Measurements from ENCODE around the gene CRAT. TPM values are rescaled to one million over a fixed set of nuclear protein-coding genes. Genes with fewer than 3 reads are reported as not detected.

CRAT gene
- total and polyA plus RNA-seq, 8 donors: 16.8 to 33.2 (median 25.7) TPM

- no peak overlapping the region for H3K4me3 ChIP-seq
- H3K36me3 ChIP-seq: peaks cover 0 to 34% of the 10 kb centered on the region in 2 donors
- no peaks in the 10 kb centered on the region for H3K27me3 ChIP-seq
- no peak for ATAC-seq
- TF ChIP-seq CTCF (IDR thresholded peaks at IDR 0.05): no peak
- DNase-seq: no peak
- no peaks in the 10 kb centered on the region for H3K4me1 ChIP-seq
- no peaks in the 10 kb centered on the region for H3K9me3 ChIP-seq
- H3K27ac ChIP-seq: no peak overlapping the region
- intact Hi-C loops (cut with DNase I): no loop called here
These were observed 12.8 kb downstream of the CRAT start for GRCh38 chr9:129097671-129098306.

DNA sequence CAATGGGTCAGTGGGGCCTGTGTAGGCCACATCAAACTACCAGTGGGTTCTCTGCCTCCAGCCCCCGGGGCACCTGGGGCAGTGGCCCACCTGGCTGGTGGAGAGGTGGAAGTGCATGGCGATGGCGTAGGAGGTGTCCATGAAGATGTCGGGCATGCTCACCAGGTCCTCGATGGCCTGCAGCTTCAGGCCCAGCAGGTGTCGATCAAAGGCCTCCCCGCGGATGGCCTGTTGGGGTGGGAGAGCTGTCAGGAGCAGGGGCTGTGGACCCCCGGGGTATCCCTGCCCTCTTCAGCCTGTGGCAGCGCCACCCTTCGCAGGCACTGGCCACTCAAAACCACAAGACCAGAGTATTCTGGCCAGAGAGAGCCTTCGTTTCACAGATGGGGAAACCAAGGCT is 14.7 kb downstream of the CRAT start:
- no peak for DNase-seq
- Histone ChIP-seq H3K9me3 (no peaks in the 10 kb centered on the region), H3K4me3 (no peak overlapping the region), H3K27me3 (no peaks in the 10 kb centered on the region), H3K36me3 (peaks cover 0 to 35% of the 10 kb centered on the region in 2 donors), H3K4me1 (no peaks in the 10 kb centered on the region), H3K27ac (no peak overlapping the region)
- no peak for ATAC-seq
- intact Hi-C loops (cut with DNase I): no loop called here
- no peak for TF ChIP-seq CTCF (IDR thresholded peaks at IDR 0.05)

DNA sequence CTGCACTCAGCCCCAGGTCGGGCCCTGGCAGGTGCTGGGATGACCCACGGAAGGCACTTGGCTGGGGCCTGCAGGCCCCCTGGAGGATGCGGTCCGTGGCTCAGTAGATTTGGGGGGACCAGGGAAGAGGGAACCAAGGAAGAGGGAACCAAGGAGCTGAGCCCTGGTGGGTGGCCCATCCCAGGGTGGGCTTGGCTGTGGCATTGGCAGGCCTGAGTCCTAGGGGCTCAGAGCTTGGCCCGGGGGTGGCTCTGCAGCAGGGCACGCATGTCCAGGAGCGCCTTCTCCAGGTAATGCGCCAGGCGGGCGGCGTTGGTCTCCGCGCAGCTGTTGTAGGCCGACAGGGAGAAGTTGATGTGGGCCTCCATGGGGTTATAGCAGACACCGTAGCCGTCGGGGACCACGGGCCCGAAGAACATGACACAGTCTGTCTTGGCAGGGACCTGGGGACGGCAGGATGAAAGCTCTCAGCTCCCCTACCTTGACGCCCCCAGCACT is 15.4 kb downstream of the CRAT start:
- H3K27ac ChIP-seq: no peak overlapping the region
- H3K9me3 ChIP-seq: no peaks in the 10 kb centered on the region
- TF ChIP-seq CTCF (IDR thresholded peaks at IDR 0.05): no peak
- DNase-seq (no peak), ATAC-seq (no peak)
- H3K4me3 ChIP-seq: no peak overlapping the region
- intact Hi-C loops (cut with DNase I): no loop called here
- H3K27me3 ChIP-seq: no peaks in the 10 kb centered on the region
- H3K36me3 ChIP-seq: peaks cover 0 to 42% of the 10 kb centered on the region in 2 donors
- no peaks in the 10 kb centered on the region for H3K4me1 ChIP-seq

DNA sequence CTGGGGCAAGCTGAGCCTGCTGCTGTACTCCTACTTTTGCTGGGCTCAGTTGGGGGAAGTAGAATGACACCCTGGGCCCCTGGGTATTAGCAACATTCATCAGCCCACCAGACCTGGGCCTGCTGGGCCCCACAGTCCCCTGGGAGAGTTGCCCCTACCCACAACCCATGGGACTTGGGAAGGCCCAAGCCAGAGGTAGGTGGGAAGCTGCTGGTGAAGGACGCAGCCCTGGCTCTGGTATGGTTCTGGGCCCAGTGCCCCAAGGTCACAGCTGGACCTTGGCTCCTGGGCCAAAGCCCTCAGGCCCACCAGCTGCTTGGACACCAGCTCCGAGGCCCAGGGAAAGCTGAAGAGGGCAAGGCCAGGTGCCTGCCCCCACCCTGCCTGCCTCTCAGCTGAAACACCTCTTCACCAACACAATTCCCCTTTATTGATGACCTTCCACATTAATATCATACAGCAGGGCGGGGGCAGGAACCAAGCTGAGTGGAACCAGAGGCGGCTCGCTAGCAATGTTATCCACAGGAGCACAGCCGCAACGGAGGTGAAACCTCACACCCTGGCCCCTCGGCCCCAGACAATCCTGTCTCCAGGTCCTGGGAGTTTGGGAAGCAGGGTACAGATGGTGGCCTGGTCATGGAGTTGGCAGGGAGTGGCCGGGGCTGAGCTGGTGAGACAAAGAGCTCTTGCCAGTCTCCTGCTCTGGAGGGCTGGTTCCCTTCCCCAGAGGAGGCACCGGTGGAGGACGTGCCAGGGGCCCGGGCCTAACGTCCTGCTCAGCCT is 16.0 kb downstream of the CRAT start:
- H3K27ac ChIP-seq: no peak overlapping the region
- no peaks in the 10 kb centered on the region for H3K27me3 ChIP-seq
- no peaks in the 10 kb centered on the region for H3K4me1 ChIP-seq
- ATAC-seq (no peak), DNase-seq (no peak)
- H3K36me3 ChIP-seq: peaks cover 0 to 48% of the 10 kb centered on the region in 2 donors
- no peak overlapping the region for H3K4me3 ChIP-seq
- no peak for TF ChIP-seq CTCF (IDR thresholded peaks at IDR 0.05)
- intact Hi-C loops (cut with DNase I): no loop called here
- no peaks in the 10 kb centered on the region for H3K9me3 ChIP-seq

DNA sequence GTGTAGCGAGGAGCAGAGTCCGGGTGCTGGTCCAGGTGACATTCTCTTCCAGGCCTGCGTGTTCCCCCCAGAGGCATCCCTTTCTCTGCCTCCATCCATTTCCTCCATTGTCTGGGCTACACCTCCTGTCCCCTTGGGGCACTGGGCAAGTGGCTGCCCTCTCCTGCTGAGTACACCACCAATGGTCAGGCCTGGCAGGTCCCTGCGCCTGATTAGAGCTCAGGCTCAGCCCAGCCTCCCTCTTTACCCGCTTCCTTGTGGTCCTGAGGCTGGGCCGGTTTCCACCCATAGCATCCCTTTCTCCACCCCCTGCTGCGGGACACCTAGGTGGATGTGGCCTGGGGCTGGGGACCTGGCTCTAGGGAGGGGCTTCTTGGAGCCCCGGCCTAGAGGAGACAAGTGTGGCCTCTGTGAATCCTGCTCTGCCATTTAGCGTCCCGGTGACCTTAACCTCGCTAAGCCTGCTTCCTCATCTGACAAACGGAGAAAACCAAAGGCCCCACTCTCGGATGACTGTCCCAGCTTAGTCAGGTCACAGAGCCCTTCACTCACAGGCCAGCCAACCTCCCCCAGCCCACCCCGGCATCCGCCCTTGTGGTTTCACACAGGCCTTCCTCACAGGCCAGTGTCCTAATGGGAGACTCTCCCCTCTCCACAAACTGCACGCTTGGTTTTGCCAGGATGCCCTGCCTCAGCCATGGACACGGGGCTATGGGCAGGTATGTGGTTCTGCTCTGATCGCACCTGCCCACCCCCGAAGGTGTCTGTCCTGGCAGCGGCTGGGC is 16.8 kb downstream of the CRAT start:
- no peak for TF ChIP-seq CTCF (IDR thresholded peaks at IDR 0.05)
- no peaks in the 10 kb centered on the region for H3K9me3 ChIP-seq
- DNase-seq (no peak), ATAC-seq (no peak)
- H3K27me3 ChIP-seq: no peaks in the 10 kb centered on the region
- H3K36me3 ChIP-seq: peaks cover 0 to 56% of the 10 kb centered on the region in 2 donors
- H3K4me1 ChIP-seq: no peaks in the 10 kb centered on the region
- no peak overlapping the region for H3K27ac ChIP-seq
- H3K4me3 ChIP-seq: no peak overlapping the region
- intact Hi-C loops (cut with DNase I): no loop called here
